Measurements from ENCODE around the gene AKT1. TPM values are rescaled to one million over a fixed set of nuclear protein-coding genes. Genes with fewer than 3 reads are reported as not detected.

AKT1 gene
- total and polyA plus RNA-seq, 2 of the 13 experiments (the other 11 are each of a cell fraction or from before 2014, with no cell fraction given): 96.2 to 116 TPM

DNA sequence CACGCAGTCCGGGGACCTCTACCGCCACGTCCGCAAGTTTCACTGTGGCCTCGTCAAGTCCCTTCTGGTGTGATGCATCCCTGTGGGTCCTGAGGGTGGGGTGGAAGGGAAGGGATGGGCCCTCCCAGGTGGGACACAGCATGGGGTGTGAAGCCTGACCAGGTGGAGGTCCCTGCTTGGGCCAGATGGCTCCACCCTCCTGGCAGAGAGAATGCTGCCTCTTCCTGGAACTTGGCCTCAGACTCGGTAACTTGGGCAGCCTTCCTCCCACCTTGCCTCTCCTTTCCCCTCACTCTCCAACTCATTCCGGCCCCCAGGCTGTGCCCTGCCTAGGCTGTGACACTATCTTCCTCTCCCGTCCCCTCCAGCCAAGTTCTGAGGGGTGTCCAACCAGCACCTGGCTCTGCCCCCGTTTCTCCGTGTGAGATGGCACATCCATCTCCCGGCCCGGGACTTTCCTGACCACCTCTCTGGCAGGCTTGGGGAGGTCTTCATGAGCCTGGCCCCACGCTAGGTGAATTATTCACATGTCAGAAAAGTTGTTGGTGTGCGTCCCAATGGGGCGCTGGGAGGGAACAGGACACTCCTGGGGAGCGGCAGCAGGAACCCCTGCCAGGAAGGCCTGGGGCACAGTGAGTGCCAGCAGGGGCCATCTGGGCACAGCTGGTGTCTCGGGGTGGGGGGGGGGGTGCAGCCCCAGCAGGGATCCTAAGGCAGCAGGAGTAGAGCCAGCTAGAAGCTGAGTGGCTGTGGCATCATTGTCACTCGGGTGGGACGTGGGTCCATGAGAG, 7.0 kb upstream of the AKT1 start:
- no peak for TF ChIP-seq ZBTB42 (CRISPR knock-in tag; IDR thresholded peaks at IDR 0.05)
- no peak for TF ChIP-seq ZNF7 (CRISPR knock-in tag; IDR thresholded peaks at IDR 0.05)
- TF ChIP-seq ZKSCAN1 (IDR thresholded peaks at IDR 0.05; ENCODE audit: low read length): no peak
- TF ChIP-seq ZFP1 (CRISPR knock-in tag; IDR thresholded peaks at IDR 0.05): no peak
- intact Hi-C loops (cut with micrococcal nuclease; ENCODE audit: unreplicated experiment) (no loop called here), in situ Hi-C loops (cut with HindIII; ENCODE audit: extremely low pct_ligation_motif_present, low pct_unique_long_range_greater_than_20kb) (no loop called here)
- Histone ChIP-seq H3K79me2 (ENCODE audit: insufficient read depth, low read length) (no peaks in the 10 kb centered on the region), H3K4me2 (ENCODE audit: low read depth, low read length) (0 out of 2 replicates have a peak overlapping the region, but pooled peaks have one; percentile 2), H3K4me3 (replicated peaks in 1 of 3; ENCODE audit: insufficient read depth in 1 of 3, low read depth in 2 of 3, low read length in 3 of 3) (no peak overlapping the region; a peak in 1 of 6 replicates), H3K4me1 (ENCODE audit: insufficient read depth, low read length) (peaks cover 58% of the 10 kb centered on the region), H2AFZ (ENCODE audit: low read length) (no peak overlapping the region), H3K27ac (ENCODE audit: extremely low read length, insufficient read depth, low read length) (no peak overlapping the region), H3K36me3 (replicated peaks in 1 of 2; ENCODE audit: control insufficient read depth in 1 of 2, insufficient read depth in 2 of 2, low read length in 2 of 2) (no peaks in the 10 kb centered on the region), H4K20me1 (ENCODE audit: insufficient read depth, low read length) (peaks cover 7% of the 10 kb centered on the region; the same call in 1 of the 2 replicates), H3K27me3 (ENCODE audit: control insufficient read depth in 1 of 2, insufficient read depth in 2 of 2, low read length in 2 of 2) (no peaks in the 10 kb centered on the region), H3K9ac (ENCODE audit: insufficient read depth, low read depth, low read length) (no peak overlapping the region), H3K9me3 (ENCODE audit: low read length) (no peaks in the 10 kb centered on the region)
- BruUV-seq (replicated peaks): TSS peak; percentile 47
- ChIA-PET POLR2A (no interaction called here), CTCF (ENCODE audit: low intra/inter-chr PET ratio, low total read pairs) (no interaction called here)
- ATAC-seq (no peak), FAIRE-seq (no peak), DNase-seq (ENCODE audit: low spot score) (no peak)
- 94% methylated on average over 19 of the region's 20 CpGs for WGBS (ENCODE audit: low lambda C conversion rate)

GRCh38 chr14:104801520-104802393, 6.2 kb upstream of the AKT1 start:
- DNase-seq (ENCODE audit: low spot score): no peak
- no peaks in the 10 kb centered on the region for H3K36me3 ChIP-seq (replicated peaks in 1 of 2; ENCODE audit: control insufficient read depth in 1 of 2, insufficient read depth in 2 of 2, low read length in 2 of 2)
- in situ Hi-C loops (cut with HindIII; ENCODE audit: extremely low pct_ligation_motif_present, low pct_unique_long_range_greater_than_20kb): no loop called here
- H2AFZ ChIP-seq (ENCODE audit: low read length): no peak overlapping the region
- ChIA-PET CTCF (ENCODE audit: low intra/inter-chr PET ratio, low total read pairs) (interaction anchor here (1.2 kb wide), 1 partner anchor 25 kb away, joined by 3 read pairs; no protein-coding TSS in a partner anchor), POLR2A (interaction anchor here (0.7 to 2.0 kb wide), 8 partner anchors 20 to 219 kb away, joined by 3 to 12 read pairs (median 6); partner anchors contain the start of genes CDCA4 and CEP170B)
- intact Hi-C loops (cut with micrococcal nuclease; ENCODE audit: unreplicated experiment): no loop called here
- no peaks in the 10 kb centered on the region for H3K79me2 ChIP-seq (ENCODE audit: insufficient read depth, low read length)
- WGBS (ENCODE audit: low lambda C conversion rate): 93% methylated on average over 20 of the region's 45 CpGs
- peaks cover 66% of the 10 kb centered on the region for H3K4me1 ChIP-seq (ENCODE audit: insufficient read depth, low read length)
- H3K4me3 ChIP-seq (replicated peaks in 1 of 3; ENCODE audit: insufficient read depth in 1 of 3, low read depth in 2 of 3, low read length in 3 of 3): peak overlapping the region; percentile 62 to 79 (median 63); a peak in 5 of 6 replicates
- peak overlapping the region; percentile 95 for H3K4me2 ChIP-seq (ENCODE audit: low read depth, low read length)
- no peaks in the 10 kb centered on the region for H3K27me3 ChIP-seq (ENCODE audit: control insufficient read depth in 1 of 2, insufficient read depth in 2 of 2, low read length in 2 of 2)
- no peaks in the 10 kb centered on the region for H3K9me3 ChIP-seq (ENCODE audit: low read length)
- no peak for ATAC-seq
- peaks cover 7% of the 10 kb centered on the region; the same call in 1 of the 2 replicates for H4K20me1 ChIP-seq (ENCODE audit: insufficient read depth, low read length)
- peak overlapping the region; percentile 64 for H3K9ac ChIP-seq (ENCODE audit: insufficient read depth, low read depth, low read length)
- no peak for FAIRE-seq
- H3K27ac ChIP-seq (ENCODE audit: extremely low read length, insufficient read depth, low read length): peak overlapping the region; percentile 64
- BruUV-seq (replicated peaks): no TSS peak
- TF ChIP-seq, protein P1, sequence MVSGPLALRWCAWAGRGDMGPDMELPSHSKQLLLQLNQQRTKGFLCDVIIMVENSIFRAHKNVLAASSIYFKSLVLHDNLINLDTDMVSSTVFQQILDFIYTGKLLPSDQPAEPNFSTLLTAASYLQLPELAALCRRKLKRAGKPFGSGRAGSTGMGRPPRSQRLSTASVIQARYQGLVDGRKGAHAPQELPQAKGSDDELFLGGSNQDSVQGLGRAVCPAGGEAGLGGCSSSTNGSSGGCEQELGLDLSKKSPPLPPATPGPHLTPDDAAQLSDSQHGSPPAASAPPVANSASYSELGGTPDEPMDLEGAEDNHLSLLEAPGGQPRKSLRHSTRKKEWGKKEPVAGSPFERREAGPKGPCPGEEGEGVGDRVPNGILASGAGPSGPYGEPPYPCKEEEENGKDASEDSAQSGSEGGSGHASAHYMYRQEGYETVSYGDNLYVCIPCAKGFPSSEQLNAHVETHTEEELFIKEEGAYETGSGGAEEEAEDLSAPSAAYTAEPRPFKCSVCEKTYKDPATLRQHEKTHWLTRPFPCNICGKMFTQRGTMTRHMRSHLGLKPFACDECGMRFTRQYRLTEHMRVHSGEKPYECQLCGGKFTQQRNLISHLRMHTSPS (CRISPR knock-in tag; IDR thresholded peaks at IDR 0.05; ENCODE audit: low read depth): peak; percentile 71; the same call in 1 of the 2 replicates
- peak; percentile 40; the same call in 1 of the 2 replicates for TF ChIP-seq NR2C2 (CRISPR knock-in tag; IDR thresholded peaks at IDR 0.05; ENCODE audit: borderline replicate concordance)
- TF ChIP-seq ZNF619 (CRISPR knock-in tag; IDR thresholded peaks at IDR 0.05): no peak
- no peak for TF ChIP-seq MTF1 (CRISPR knock-in tag; IDR thresholded peaks at IDR 0.05)
- no peak for TF ChIP-seq MIER2 (CRISPR knock-in tag; IDR thresholded peaks at IDR 0.05)
- TF ChIP-seq ZNF687 (CRISPR knock-in tag; IDR thresholded peaks at IDR 0.05): peak; percentile 71
